ENCODE measurements around the gene KRT24. TPM values are rescaled to one million over a fixed set of nuclear protein-coding genes. Genes with fewer than 3 reads are reported as not detected.

The KRT24 gene
- total and polyA plus RNA-seq, 8 donors = not detected

DNA sequence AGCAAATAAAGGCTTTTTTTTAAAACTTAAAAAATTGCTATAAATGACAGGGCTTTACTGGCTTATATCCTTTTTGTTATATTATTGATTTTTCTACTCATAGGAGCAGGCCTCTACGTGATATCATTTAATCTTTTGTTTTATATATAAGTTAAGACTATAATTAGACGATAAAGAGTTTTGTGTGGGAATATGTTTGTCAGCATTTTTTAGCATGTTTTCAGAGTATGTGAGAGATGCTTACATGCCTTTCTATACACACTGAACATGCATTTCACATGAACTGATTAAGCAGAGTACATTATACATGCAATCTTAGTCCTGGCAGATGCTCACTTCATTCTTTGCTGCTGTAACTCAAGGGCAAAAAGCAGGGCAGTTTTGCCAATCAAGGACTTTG is 30.9 kb downstream of the KRT24 start:
- intact Hi-C loops (cut with DNase I) = no loop called here
- ATAC-seq (no peak), DNase-seq (no peak)
- H3K36me3 ChIP-seq = no peaks in the 10 kb centered on the region
- H3K9me3 ChIP-seq = no peaks in the 10 kb centered on the region
- no peak overlapping the region for H3K4me3 ChIP-seq
- no peak overlapping the region for H3K27ac ChIP-seq
- TF ChIP-seq, protein P1, sequence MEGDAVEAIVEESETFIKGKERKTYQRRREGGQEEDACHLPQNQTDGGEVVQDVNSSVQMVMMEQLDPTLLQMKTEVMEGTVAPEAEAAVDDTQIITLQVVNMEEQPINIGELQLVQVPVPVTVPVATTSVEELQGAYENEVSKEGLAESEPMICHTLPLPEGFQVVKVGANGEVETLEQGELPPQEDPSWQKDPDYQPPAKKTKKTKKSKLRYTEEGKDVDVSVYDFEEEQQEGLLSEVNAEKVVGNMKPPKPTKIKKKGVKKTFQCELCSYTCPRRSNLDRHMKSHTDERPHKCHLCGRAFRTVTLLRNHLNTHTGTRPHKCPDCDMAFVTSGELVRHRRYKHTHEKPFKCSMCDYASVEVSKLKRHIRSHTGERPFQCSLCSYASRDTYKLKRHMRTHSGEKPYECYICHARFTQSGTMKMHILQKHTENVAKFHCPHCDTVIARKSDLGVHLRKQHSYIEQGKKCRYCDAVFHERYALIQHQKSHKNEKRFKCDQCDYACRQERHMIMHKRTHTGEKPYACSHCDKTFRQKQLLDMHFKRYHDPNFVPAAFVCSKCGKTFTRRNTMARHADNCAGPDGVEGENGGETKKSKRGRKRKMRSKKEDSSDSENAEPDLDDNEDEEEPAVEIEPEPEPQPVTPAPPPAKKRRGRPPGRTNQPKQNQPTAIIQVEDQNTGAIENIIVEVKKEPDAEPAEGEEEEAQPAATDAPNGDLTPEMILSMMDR (IDR thresholded peaks at IDR 0.05) = no peak
- peaks cover 0 to 17% of the 10 kb centered on the region in 2 donors for H3K27me3 ChIP-seq
- no peaks in the 10 kb centered on the region for H3K4me1 ChIP-seq

DNA sequence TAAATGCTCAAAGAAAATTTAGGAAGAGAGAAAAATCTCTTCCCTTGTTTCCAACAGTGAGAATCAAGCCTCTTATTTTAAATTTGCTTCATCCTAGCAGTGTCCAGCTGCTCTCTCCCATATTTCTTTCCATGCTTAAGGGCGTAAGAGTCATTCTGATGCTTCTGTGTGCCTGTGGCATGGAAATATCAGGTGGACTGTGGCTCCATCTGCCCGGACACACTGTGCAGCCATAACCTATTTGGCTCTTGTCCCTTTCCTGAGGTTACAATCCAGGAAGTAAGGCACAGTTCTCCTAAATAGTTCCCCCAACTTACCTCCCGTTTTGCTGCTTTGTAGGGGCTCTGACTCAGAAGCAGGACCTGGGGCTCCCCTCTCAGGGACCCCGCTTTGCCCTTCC is 32.3 kb downstream of the KRT24 start:
- Histone ChIP-seq H3K36me3 (no peaks in the 10 kb centered on the region), H3K9me3 (no peaks in the 10 kb centered on the region), H3K27ac (no peak overlapping the region), H3K27me3 (peaks cover 0 to 14% of the 10 kb centered on the region in 2 donors), H3K4me3 (no peak overlapping the region), H3K4me1 (no peaks in the 10 kb centered on the region)
- peak in 1 of 4 donors; percentile 10 for DNase-seq
- intact Hi-C loops (cut with DNase I) = no loop called here
- TF ChIP-seq, protein P1 (IDR thresholded peaks at IDR 0.05) = no peak
- no peak for ATAC-seq

DNA sequence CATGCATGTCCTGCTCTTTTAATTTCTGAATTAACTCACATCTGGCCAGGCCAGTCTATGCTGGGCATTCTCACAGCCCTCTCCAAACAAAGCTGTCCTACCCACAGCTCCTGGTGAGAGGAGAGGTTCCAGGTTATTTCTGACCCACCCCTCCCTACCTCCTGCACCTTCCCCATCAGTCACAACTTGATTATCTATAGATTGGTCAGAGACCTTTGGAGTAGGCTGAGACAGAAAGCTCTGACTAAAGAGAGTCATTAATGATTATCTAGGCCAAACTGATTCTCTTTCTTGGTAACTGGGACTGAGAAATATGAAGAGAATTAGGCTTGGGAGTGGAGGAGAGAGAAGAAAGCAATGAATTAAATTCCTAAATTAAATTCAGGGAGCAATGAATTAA is 37.2 kb downstream of the KRT24 start:
- no peak overlapping the region for H3K27ac ChIP-seq
- no peaks in the 10 kb centered on the region for H3K36me3 ChIP-seq
- DNase-seq = no peak
- TF ChIP-seq, protein P1 (IDR thresholded peaks at IDR 0.05) = no peak
- intact Hi-C loops (cut with DNase I) = no loop called here
- H3K4me3 ChIP-seq = no peak overlapping the region
- H3K27me3 ChIP-seq = peaks cover 10 to 43% of the 10 kb centered on the region in 2 donors
- ATAC-seq = no peak
- H3K9me3 ChIP-seq = no peaks in the 10 kb centered on the region
- H3K4me1 ChIP-seq = no peaks in the 10 kb centered on the region

DNA sequence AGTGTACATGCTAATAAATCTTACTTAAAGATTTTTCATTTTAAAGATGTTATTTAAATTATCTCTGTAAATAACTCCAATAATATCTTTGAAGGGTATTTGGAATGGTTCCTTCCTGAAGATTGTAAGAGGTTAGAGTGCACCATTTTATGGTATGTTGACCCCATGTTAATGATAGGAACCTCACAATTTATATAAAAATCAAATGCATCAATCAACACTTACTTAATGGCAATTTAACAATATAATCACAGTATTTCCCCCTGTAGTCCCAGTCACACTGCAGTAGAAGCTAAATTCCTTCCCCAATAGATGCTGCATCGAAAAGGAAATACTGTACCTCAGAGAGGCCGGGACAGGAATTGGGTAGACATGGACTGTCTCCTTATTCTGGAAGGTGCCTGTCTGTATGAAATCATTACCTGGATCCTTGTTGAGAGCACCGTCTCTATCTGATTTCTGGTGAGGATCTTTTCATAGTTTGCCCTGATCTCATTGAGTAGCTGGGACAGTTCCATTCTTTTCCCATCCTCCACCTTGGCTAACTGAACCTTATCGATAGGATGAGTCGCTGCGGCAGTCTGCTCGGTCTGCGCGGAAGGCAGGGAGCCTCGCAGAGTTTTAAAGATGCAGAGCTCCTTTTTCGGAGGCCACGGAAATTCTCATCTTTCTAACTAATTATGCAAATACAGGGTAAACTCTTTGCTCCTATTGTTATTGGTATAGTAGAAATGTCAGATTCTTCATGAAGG is 38.8 kb downstream of the KRT24 start, which contains the start of gene KRT222:
KRT222 (minus strand) TSS at position 596 of the 752 bp plus-strand sequence; CDS start at position 518, 78 bp downstream.
- ATAC-seq = no peak
- Histone ChIP-seq H3K9me3 (no peaks in the 10 kb centered on the region), H3K36me3 (no peaks in the 10 kb centered on the region), H3K4me3 (peak within 1 kb of the TSS in 1 of 2 donors; percentile 13), H3K4me1 (no peaks in the 10 kb centered on the region), H3K27ac (no peak within 1 kb of the TSS), H3K27me3 (peaks cover 10 to 43% of the 10 kb centered on the region in 2 donors)
- no peak for DNase-seq
- intact Hi-C loops (cut with DNase I) = no loop called here
- TF ChIP-seq, protein P1 (IDR thresholded peaks at IDR 0.05) = no peak

DNA sequence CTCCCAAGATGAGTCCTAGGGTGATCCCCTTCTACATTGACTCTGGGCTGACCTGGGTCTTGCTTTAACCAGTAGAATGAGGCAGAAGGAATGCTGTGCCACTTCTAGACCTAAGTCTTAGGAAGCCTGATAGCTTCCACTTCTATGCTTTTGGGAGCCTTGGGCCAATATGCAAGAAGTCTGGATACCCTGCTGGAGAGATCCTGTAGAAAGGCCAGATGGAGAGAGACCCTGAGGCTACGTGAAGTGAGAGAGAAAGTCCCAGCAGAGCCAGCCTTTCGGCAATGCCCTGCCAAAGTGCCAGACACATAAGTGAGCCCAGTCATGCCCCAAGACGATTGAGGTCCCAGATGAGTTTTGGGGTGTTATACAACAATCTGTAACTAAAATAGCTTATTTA is 40.3 kb downstream of the KRT24 start:
- DNase-seq = no peak
- no peak for ATAC-seq
- Histone ChIP-seq H3K27me3 (peaks cover 10 to 43% of the 10 kb centered on the region in 2 donors), H3K27ac (no peak overlapping the region), H3K9me3 (no peaks in the 10 kb centered on the region), H3K4me3 (no peak overlapping the region), H3K4me1 (no peaks in the 10 kb centered on the region), H3K36me3 (no peaks in the 10 kb centered on the region)
- intact Hi-C loops (cut with DNase I) = no loop called here
- TF ChIP-seq, protein P1 (IDR thresholded peaks at IDR 0.05) = no peak
